ENCODE results near the gene HSDL2.
"Not testable (repeated sequence)": the region's sequence is repeated elsewhere in the genome, so short reads cannot be mapped to it uniquely, and the experiment has no call there.

HSDL2 gene

GRCh38 chr9:112401175-112401815, 21.4 kb downstream of the HSDL2 start:
- peak in 1 of 2 experiments; percentile 17 for DNase-seq

GRCh38 chr9:112403614-112404201, 23.8 kb downstream of the HSDL2 start:
- DNase-seq, result no peak

GRCh38 chr9:112404508-112404932, 24.6 kb downstream of the HSDL2 start:
- no peak for DNase-seq

GRCh38 chr9:112408275-112408674, 28.4 kb downstream of the HSDL2 start:
- DNase-seq, result no peak

GRCh38 chr9:112408819-112409218, 28.9 kb downstream of the HSDL2 start:
- no peak for DNase-seq

- no peak for DNase-seq
Measured at GRCh38 chr9:112409758-112410157, 29.9 kb downstream of the HSDL2 start.

- DNase-seq, result no peak
Measured at GRCh38 chr9:112411626-112412027, 31.7 kb downstream of the HSDL2 start.

- DNase-seq, result not testable (repeated sequence)
Measured at GRCh38 chr9:112413728-112414127, 33.8 kb downstream of the HSDL2 start.

GRCh38 chr9:112420208-112420607, 40.3 kb downstream of the HSDL2 start:
- no peak for DNase-seq

- DNase-seq, result no peak
Measured at GRCh38 chr9:112421771-112422222, 41.9 kb downstream of the HSDL2 start.

- no peak for DNase-seq
Measured at GRCh38 chr9:112422417-112423148, 42.7 kb downstream of the HSDL2 start.

- no peak for DNase-seq
Measured at GRCh38 chr9:112430006-112430522, 50.2 kb downstream of the HSDL2 start.

GRCh38 chr9:112433499-112434392, 53.8 kb downstream of the HSDL2 start:
- no peak for DNase-seq

- DNase-seq, result no peak
Measured at GRCh38 chr9:112434487-112434886, 54.6 kb downstream of the HSDL2 start.

- no peak for DNase-seq
Measured at GRCh38 chr9:112437406-112437805, 57.5 kb downstream of the HSDL2 start.

- DNase-seq, result peak; percentile 30 to 32
Measured at GRCh38 chr9:112439171-112439570, 59.3 kb downstream of the HSDL2 start.

- no peak for DNase-seq
Measured at GRCh38 chr9:112439825-112440224, 59.9 kb downstream of the HSDL2 start.

GRCh38 chr9:112443200-112443599, 63.3 kb downstream of the HSDL2 start:
- DNase-seq, result no peak

- DNase-seq, result no peak
Measured at GRCh38 chr9:112443636-112444035, 63.7 kb downstream of the HSDL2 start.

- DNase-seq, result no peak
Measured at GRCh38 chr9:112445196-112445595, 65.3 kb downstream of the HSDL2 start.

GRCh38 chr9:112446080-112446479, 66.2 kb downstream of the HSDL2 start:
- no peak for DNase-seq

GRCh38 chr9:112446526-112446925, 66.6 kb downstream of the HSDL2 start:
- DNase-seq, result no peak

- no peak for DNase-seq
Measured at GRCh38 chr9:112447283-112447761, 67.4 kb downstream of the HSDL2 start.

Measured in SHP77 (cell line).